ENCODE data around the gene SLC20A1.

DNA sequence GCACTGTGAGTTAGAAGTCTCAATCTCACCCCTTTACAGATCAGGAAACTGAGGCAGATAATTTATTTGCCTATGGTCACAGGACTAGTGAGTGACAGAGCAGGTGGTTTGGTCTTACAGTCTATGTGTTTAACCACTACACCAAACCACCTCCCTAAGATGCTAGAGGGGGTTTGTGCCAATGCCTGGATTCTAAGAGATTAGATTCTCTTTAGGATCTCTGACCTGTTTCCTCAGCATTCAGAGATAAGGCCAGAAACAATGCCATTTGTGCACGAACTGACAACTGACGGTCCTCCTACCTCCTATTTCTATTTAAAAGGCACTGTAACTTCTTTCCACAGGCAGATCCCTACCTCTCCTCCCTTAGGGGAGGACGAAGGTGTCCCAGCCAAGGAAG lies 2.3 kb upstream of the SLC20A1 start:
- TF ChIP-seq POLR2AphosphoS5 (IDR thresholded peaks at IDR 0.05; ENCODE audit: low read depth, low read length) (no peak), TAF1 (IDR thresholded peaks at IDR 0.05; ENCODE audit: borderline replicate concordance, low read depth, low read length) (no peak), POLR2A (IDR thresholded peaks at IDR 0.05; ENCODE audit: low read depth, low read length) (no peak)
